ENCODE data around the gene WDR44.
"Not testable (repeated sequence)": the region's sequence is repeated elsewhere in the genome, so short reads cannot be mapped to it uniquely, and the experiment has no call there.

Gene WDR44
- 56.9 to 62.8 reads per million in 2 donors for total RNA-seq

- peak; percentile 77 for DNase-seq
These were observed at the start of gene WDR44 for GRCh38 chrX:118345464-118346257. Gene WDR44 (plus strand): TSS chrX:118346106. CDS start chrX:118346504, 398 bp downstream.

- DNase-seq: not testable (repeated sequence)
These were observed 40.1 kb upstream of the WDR44 start for GRCh38 chrX:118305827-118306226.

- DNase-seq: no peak
These were observed 30.4 kb upstream of the WDR44 start for GRCh38 chrX:118315529-118315928.

GRCh38 chrX:118324588-118324987, 21.3 kb upstream of the WDR44 start:
- no peak for DNase-seq

GRCh38 chrX:118325453-118325852, 20.5 kb upstream of the WDR44 start:
- DNase-seq: no peak

GRCh38 chrX:118329175-118329574, 16.7 kb upstream of the WDR44 start:
- no peak for DNase-seq

- DNase-seq: no peak
These were observed 8.2 kb upstream of the WDR44 start for GRCh38 chrX:118337687-118338086.

GRCh38 chrX:118338930-118339329, 7.0 kb upstream of the WDR44 start:
- no peak for DNase-seq

- DNase-seq: no peak
These were observed 852 bp upstream of the WDR44 start for GRCh38 chrX:118345045-118345463.

GRCh38 chrX:118346258-118347094, 570 bp downstream of the WDR44 start:
- DNase-seq: peak; percentile 35

GRCh38 chrX:118347131-118347530, 1.2 kb downstream of the WDR44 start:
- DNase-seq: no peak

- no peak for DNase-seq
These were observed 1.8 kb downstream of the WDR44 start for GRCh38 chrX:118347736-118348135.

GRCh38 chrX:118348186-118348810, 2.4 kb downstream of the WDR44 start:
- DNase-seq: no peak

GRCh38 chrX:118349188-118349587, 3.3 kb downstream of the WDR44 start:
- DNase-seq: no peak

GRCh38 chrX:118350221-118350620, 4.3 kb downstream of the WDR44 start:
- DNase-seq: no peak

GRCh38 chrX:118350706-118351105, 4.8 kb downstream of the WDR44 start:
- DNase-seq: no peak

GRCh38 chrX:118352566-118352965, 6.7 kb downstream of the WDR44 start:
- DNase-seq: no peak

GRCh38 chrX:118353081-118353850, 7.4 kb downstream of the WDR44 start:
- DNase-seq: no peak

- DNase-seq: no peak
These were observed 9.5 kb downstream of the WDR44 start for GRCh38 chrX:118355225-118355920.

GRCh38 chrX:118356154-118356701, 10.3 kb downstream of the WDR44 start:
- no peak for DNase-seq

GRCh38 chrX:118360429-118361125, 14.7 kb downstream of the WDR44 start:
- no peak for DNase-seq
